GM23248 (cell line): ENCODE data around the gene BCAP29.

Source experiments
- EZH2 ChIP-seq: fragments of 200-600 bp; sonication (generic); IDR thresholded peaks from 2 replicates; pipeline ENCODE4 v1.6.1; 2018; ENCODE audit warnings: antibody characterized with exemption, mild to moderate bottlenecking; ENCODE audit not compliant: insufficient read depth, poor library complexity, severe bottlenecking
- EZH2phosphoT487 ChIP-seq: fragments of 200-600 bp; sonication (generic); IDR thresholded peaks from 2 replicates; pipeline ENCODE4 v1.6.1; 2018; ENCODE audit warnings: antibody characterized with exemption, moderate library complexity, mild to moderate bottlenecking, low read depth; ENCODE audit not compliant: insufficient read depth

GRCh38 chr7:107591421-107591820, 11.4 kb downstream of the BCAP29 start:
- TF ChIP-seq EZH2phosphoT487 (no peak), EZH2 (no peak)
